Measurements from ENCODE around the gene SLC2A11.
"Not testable (repeated sequence)": the region's sequence is repeated elsewhere in the genome, so short reads cannot be mapped to it uniquely, and the experiment has no call there.

SLC2A11 gene

GRCh38 chr22:23891726-23892125 lies 34.1 kb downstream of the SLC2A11 start:
- no peak for DNase-seq (ENCODE audit: low spot score)

- no peak for DNase-seq (ENCODE audit: low spot score)
Observed at GRCh38 chr22:23892130-23892529, 34.5 kb downstream of the SLC2A11 start.

GRCh38 chr22:23892706-23893105 lies 35.0 kb downstream of the SLC2A11 start:
- no peak for DNase-seq (ENCODE audit: low spot score)

GRCh38 chr22:23893121-23893944 lies 35.7 kb downstream of the SLC2A11 start:
- DNase-seq (ENCODE audit: low spot score): no peak

- peak; percentile 93 for DNase-seq (ENCODE audit: low spot score)
Observed at GRCh38 chr22:23893945-23894709, 36.5 kb downstream of the SLC2A11 start, which contains the start of gene MIF. Gene MIF, plus strand, starts transcription at chr22:23894383. Its CDS starts 92 bp downstream, at chr22:23894475.

GRCh38 chr22:23894710-23895598 lies 37.3 kb downstream of the SLC2A11 start:
- peak; percentile 63 for DNase-seq (ENCODE audit: low spot score)

- no peak for DNase-seq (ENCODE audit: low spot score)
Observed at GRCh38 chr22:23895599-23896144, 38.0 kb downstream of the SLC2A11 start.

- no peak for DNase-seq (ENCODE audit: low spot score)
Observed at GRCh38 chr22:23896166-23896522, 38.5 kb downstream of the SLC2A11 start.

GRCh38 chr22:23896523-23897186 lies 39.0 kb downstream of the SLC2A11 start:
- DNase-seq (ENCODE audit: low spot score): no peak

GRCh38 chr22:23897320-23897719 lies 39.6 kb downstream of the SLC2A11 start:
- DNase-seq (ENCODE audit: low spot score): no peak

GRCh38 chr22:23898006-23898974 lies 40.6 kb downstream of the SLC2A11 start:
- no peak for DNase-seq (ENCODE audit: low spot score)

- no peak for DNase-seq (ENCODE audit: low spot score)
Observed at GRCh38 chr22:23899042-23899745, 41.5 kb downstream of the SLC2A11 start.

GRCh38 chr22:23900227-23900626 lies 42.6 kb downstream of the SLC2A11 start:
- not testable (repeated sequence) for DNase-seq (ENCODE audit: low spot score)

GRCh38 chr22:23901600-23901999 lies 43.9 kb downstream of the SLC2A11 start:
- DNase-seq (ENCODE audit: low spot score): no peak

- DNase-seq (ENCODE audit: low spot score): no peak
Observed at GRCh38 chr22:23903328-23903971, 45.8 kb downstream of the SLC2A11 start.

- no peak for DNase-seq (ENCODE audit: low spot score)
Observed at GRCh38 chr22:23904573-23905254, 47.0 kb downstream of the SLC2A11 start.

- DNase-seq (ENCODE audit: low spot score): no peak
Observed at GRCh38 chr22:23906641-23907040, 49.0 kb downstream of the SLC2A11 start.

GRCh38 chr22:23907423-23907822 lies 49.7 kb downstream of the SLC2A11 start:
- DNase-seq (ENCODE audit: low spot score): not testable (repeated sequence)
